Activated gamma-delta T cell treated with anti-CD3 and anti-CD28 coated beads, Interleukin-2, amount 50 U/mL, for 16 hours (primary cell): ENCODE data around the gene ATP8A2.

Source experiments
- DNase-seq: peaks from one replicate; pipeline ENCODE4 v3.0.0-alpha.2; 2020; ENCODE audit warnings: low read depth

Gene ATP8A2

GRCh38 chr13:25971459-25972145 is 599.8 kb downstream of the ATP8A2 start:
- peak; percentile 16 for DNase-seq

DNA sequence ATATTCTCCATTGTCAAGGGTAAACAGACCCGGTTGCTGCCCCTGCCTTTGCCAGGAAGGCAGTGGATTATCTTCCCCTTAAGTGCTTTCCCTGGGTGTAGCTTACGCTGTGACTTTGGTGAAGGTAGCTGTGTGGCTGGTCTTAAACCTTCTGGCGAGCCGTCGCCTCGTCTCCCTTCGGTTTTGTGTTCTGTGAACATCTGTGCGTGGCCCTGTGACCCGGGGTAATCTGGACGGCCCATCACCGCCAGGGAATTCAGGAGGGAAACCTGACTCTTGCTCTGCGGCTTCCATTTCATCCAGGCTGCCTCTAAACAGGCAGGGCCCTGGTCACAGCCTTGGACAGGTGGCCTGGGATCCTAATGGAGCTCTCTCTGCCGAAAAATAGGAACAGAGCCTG is 601.3 kb downstream of the ATP8A2 start:
- DNase-seq: no peak

- DNase-seq: no peak
Observed at GRCh38 chr13:25973576-25973975, 601.8 kb downstream of the ATP8A2 start.

- DNase-seq: no peak
Observed at GRCh38 chr13:25977216-25977615, 605.4 kb downstream of the ATP8A2 start.

DNA sequence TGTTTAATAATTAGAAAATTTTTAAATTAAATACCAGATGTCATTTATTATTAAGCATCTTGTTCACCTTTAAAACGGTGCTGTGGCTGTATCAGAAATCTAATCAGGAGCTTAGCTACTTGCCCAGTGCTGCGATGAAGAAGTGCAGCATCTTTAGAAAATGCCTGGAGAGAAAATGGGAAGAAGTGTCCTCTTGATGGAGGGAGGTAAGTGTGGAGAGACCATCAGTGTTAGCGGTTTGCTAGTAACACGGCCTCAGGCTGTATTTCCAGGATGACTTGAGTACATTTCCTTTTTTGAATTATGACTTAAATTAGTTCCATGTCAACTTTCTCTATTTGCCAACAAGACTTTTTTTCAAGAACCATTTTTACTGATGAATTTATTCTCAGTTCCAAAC is 605.9 kb downstream of the ATP8A2 start:
- no peak for DNase-seq

DNA sequence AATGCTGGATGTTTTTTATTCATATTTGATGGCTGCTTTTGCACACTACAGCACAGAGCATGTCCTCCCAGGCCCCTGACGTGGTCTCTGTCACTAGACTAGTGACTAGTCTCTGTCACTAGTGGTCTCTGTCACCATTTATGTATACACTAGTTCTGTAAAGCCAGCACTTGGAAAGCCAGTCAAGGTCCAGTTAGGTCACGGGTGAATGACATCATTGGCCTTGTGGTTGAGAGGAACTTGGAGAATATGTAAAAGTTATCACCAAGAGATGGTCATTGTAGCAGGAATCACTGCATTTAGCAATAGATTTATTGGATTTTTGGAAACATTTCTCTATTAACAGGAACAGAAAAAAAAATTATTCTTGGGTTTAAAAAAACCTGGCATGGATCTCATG is 607.2 kb downstream of the ATP8A2 start:
- no peak for DNase-seq

GRCh38 chr13:25979371-25979770 is 607.6 kb downstream of the ATP8A2 start:
- no peak for DNase-seq

DNA sequence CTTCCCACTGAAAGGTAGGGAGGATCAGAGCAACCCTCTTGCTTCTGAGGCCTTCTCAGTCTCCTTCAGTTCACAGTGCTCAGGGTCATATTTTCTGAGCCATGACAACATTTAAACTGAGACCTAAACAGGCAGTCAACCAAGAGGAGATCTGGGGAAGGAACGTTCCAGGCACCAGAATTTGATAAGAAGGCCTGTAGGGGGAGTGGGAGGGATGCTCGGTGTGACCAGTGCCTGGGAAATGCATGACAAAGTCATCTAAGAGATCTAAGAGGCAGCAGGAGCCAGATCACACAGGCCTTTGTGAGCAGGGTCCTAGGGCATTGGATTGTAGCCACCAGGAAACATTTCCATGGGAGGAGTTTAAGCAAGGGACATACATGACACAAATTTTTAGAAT is 608.5 kb downstream of the ATP8A2 start:
- DNase-seq: no peak

GRCh38 chr13:25981060-25981459 is 609.3 kb downstream of the ATP8A2 start:
- no peak for DNase-seq

GRCh38 chr13:25982907-25983306 is 611.1 kb downstream of the ATP8A2 start:
- no peak for DNase-seq

DNA sequence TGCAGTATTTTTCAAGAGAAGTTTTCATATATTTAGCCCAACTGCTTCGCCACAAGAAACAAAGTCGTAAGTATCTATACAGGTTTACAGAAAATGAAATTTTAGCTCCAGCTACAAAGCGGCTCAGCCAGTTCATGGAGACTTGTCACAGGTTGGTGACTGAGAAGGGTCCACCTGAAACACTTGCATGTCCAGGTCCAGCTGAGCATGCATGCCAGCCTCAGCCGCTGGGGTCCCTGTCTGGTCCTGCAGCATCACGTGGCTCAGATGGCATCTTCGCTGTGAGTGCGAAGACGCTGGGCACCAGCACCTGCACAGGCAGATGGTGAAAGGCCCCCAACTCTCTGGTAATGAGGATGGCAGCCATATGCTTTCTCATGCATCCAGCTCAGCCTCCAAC is 616.2 kb downstream of the ATP8A2 start:
- DNase-seq: no peak

DNA sequence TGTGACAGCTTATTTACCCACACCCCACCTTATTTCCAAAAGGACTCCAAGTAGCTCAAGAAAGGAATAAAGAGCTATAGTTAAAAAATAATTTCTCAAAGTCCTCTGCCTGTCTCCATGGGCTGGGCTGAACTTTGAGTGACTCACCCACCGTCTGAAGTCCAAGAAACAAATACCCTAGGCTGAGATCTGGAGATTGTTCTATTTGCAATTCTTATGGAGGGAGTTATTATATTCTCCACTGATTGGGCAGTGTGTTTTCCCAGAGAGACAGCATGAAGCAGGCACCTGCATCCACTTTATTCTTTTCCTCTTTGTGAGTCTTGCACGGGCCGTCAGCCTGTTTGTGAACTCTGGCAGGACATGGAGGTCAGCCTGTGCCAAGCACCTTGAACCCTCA is 616.9 kb downstream of the ATP8A2 start:
- no peak for DNase-seq

DNA sequence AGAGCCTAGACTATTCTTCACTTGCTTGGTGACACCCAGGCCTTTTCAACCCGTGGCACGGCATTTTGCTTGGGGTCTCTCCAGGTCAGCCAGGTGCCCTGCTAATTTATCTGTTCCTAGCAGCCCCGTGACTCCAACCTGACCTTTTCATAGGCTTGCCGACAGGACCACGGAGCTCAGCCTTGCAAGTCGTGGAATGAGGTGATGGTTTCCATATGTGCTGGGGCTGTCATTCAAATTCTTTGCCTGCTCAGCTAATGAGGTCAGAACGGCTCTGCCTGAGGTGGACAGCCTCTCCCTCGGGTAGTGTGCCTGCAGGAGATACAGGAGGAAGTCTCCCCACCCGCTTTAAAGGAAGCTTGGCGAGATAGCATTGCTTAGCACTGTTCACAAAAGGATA is 619.0 kb downstream of the ATP8A2 start:
- DNase-seq: no peak

DNA sequence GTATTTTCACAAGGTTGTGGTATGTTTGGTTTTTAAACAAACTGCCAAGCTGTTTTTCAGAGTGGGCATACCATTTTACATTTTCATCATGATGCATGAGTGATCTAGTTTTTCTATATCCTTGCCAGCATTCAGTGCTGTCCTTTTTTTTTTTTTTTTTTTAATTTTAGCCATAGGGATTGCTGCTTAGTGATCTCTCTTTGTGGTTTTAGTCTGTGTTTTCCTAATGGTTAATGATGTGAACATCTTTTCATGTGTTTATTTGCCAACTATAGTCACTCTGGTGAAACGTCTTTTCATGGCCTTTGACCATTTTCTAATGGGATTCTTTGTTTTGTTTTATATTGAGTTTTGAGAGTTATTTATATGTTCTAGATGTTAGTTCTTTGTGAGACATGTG is 620.3 kb downstream of the ATP8A2 start:
- no peak for DNase-seq

DNA sequence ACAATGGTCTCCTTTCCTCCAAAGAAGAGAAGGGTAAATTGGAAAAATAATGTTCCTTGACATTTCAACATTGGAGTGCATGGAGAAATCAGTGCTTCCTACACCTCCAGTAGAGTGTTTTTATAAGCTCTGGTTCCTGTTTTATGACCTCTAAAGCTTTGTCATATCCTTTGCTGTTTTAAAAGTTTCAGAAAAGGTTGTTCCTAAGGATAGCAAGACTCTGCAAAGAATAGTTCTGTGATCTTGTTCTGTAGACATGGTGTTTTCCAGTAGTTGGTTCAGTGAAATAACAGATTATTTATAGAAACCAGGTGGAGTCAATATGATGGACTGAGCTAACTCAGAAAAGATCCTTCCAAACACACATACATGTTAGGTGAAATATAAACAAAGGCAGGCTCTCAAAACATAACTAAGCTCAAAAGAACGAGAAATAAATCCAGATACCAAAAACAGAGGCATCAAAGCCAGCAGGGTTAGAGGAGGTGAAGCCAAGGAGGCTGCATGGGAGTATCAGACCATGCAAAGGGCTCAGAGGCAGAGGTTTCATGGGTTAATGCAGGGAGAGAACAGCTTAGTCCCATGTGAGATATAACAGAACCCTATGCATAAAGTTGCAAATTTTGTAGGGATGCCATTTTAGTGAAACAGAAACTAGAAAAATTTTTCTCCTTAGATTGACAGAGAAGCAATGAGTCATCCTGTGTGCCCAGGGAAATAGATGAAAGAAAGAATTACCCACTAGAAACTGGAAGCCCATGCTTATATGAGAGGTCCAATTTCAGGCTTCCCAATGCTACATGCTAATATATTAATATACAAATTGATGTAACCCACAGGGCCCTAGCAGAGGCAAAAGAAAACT is 635.7 kb downstream of the ATP8A2 start:
- DNase-seq: no peak

DNA sequence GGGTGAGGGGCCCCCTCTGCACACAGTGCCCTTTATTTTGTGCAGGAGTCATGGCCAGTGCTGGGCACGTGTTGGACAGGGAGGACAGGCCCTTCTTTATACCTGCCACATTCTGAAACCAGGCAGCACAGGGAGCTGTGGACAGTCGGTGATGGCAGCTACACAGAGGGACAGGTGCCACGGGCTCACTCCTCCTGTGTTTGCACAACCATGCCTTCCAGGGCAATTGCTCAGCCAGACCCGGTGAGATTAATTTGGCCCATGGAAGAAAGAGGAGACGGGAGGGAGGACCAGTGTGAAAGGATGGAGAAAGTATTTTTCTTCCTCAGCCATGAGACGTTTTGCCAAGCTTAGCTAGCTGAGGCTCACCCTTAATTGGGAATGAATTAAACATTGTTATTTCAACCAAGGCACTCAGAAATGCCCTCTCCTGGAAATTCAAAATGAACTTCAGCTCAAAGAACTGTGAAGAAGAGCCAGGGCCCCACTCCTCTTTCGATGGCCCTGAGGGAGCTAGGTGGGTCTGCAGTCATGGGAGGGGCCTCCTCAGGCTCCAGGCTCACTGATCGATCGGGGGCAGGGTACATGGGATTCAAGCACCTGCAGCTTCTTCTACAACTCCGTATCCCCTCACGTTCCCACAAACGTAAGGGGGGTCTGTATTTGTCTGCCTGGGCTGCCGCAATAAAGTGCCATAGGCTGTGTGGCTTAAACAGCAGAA is 638.9 kb downstream of the ATP8A2 start:
- no peak for DNase-seq

- DNase-seq: no peak
Observed at GRCh38 chr13:26011208-26011573, 639.4 kb downstream of the ATP8A2 start.

DNA sequence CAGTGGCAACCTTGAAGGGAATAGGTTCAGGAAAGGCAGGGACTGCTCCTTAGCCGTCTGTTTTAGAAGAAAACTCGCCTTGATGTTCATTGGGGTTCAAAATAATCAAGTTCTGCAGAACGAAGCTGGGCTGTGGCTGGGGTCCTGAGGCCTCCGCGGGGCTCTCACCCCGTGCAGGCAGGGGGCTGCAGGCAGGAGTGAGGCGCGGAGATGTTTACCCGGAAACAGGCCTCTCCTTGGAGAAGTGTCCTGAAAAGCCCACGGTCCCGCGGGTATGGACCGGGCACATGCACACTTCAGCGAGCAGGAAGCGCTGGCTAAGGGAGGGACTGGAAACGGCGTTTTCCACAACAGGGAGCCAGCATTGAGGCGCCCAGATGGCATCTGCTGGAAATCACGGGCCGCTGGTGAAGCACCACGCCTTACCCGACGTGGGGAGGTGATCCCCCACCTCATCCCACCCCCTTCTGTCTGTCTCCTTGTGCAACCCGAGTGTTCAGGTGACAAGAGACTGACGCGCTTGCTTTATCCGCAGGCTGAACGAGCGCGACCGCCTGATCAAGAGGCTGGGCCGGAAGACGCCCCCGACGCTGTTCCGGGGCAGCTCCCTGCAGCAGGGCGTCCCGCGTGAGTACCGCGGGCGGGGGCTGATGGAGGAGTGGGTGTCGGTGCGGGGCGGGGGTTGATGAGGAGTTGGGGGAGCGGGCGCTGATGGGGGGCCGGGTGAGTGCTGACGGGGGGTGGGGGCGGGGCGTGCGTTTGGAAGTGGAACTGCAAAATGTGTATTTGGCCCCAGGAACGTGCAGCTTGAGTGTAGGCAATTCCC is 640.4 kb downstream of the ATP8A2 start:
- peak; percentile 42 for DNase-seq

DNA sequence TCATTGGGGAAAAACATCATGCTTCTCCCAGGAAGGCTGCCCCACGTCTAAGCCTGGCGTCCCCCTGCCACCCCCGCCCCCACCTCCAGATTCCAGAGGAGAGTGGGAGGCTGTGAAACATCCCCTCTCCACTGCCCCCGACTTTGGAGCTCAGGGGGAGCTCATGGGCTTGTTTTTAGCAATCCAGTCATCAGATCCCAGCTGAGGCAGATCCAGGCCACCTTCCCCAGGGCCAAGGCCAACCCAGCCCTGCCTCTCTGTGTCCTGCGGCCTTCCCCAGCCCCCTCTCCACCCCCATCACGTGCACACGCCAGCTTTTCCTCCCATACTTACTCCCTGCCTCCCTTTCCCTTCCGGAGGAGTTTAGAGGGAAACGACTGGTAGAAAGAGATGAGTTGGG is 641.2 kb downstream of the ATP8A2 start:
- DNase-seq: no peak

DNA sequence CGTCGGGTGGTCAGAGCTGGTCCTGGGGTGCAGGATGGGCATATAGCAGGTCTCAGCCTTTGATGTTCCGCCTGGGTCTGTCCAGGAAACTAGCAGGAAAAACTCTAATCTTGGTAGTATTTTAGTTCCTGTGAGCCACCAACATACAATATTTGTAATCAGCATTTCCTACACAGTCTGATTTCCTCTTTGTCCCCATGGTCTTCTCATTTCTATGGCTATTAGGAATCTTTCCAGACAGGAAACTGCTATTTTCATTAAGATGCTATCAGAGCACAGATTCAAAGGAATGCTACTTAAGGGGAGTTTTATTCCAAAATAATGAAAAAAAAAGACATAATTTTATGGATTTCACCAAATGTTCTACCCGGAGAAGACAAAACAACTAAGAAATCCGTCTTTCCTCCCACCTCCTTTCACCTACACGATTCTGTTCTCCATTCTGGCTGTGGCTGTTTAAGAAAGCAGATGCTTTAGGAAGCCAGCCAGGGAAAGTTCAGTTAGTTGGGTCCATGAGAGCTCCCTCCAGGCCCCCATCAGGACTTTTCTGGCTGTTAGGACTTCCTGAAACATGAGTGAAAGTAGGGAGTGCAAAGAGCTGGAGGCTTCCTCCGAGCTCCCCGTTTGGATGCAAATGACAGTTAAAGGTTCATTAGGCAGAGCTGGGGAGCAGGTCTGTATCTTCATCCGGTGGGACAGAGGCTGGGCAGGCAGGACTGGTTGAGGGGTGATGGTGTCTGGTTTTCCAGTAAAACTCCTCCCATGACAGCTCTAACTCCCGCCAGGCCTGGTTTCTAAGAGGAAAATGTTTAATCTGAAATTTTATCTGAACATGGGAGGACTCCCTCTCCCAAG is 643.7 kb downstream of the ATP8A2 start:
- DNase-seq: no peak

GRCh38 chr13:26016189-26016588 is 644.4 kb downstream of the ATP8A2 start:
- DNase-seq: no peak
